ENCODE results near the gene CD7.

CD7 gene

DNA sequence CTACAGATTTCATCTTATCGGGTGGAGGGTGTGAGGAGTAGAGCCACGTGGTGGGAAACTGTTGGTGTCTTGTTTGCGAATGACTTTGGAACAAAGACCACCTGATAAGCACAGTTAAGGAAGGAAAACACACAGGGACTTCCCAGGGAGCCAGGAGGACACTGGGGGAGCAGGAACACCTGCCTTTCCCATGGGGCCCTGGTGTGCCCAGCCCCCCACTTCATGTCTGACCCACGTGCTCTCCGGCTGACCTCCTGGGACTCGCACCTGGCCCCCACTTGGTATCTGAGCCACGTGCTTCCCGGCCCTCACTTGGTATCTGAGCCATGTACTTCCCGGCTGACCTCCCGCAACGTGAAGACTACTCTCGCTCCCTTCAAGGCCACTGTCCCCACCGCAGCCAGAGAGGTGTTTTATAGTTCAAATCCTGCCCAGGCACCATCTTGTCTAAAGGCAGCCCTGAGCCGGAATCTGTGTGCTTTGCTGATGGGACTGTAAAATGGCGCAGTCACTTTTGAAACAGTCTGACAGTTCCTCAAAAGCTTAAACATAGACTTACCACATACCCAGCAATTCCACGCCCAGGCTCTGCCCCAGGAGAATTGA is 38.5 kb downstream of the CD7 start:
- Histone ChIP-seq H3K4me3 (ENCODE audit: low read depth, low read length) (no peak overlapping the region), H3K36me3 (ENCODE audit: control insufficient read depth, insufficient read depth, low read length) (no peaks in the 10 kb centered on the region), H3K4me1 (ENCODE audit: control insufficient read depth, insufficient read depth, low read length) (peaks cover 11% of the 10 kb centered on the region), H3K9ac (ENCODE audit: low read depth, low read length) (no peak overlapping the region), H3K9me3 (ENCODE audit: control insufficient read depth, insufficient read depth, low read length) (no peaks in the 10 kb centered on the region), H3K27ac (ENCODE audit: low read depth, low read length) (no peak overlapping the region), H3K27me3 (ENCODE audit: control insufficient read depth, insufficient read depth, low read length) (no peaks in the 10 kb centered on the region)

DNA sequence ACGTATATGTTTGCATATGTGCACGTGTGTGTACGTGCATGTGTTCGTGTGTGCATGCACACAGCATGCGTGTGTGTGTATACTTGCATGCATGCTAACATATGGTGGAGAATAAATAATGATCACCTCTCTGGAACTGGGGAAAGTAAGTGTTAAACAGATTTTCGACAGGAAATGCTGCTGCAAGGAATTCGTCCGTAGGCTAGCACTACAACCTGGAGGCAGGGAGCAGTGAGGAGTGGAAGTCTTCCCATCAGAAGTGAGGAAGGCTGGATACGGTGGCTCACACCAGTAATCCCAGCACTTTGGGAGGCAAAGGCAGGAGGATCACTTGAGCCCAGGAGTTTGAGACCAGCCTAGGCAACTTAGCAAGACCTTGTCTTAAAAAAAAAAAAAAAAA is 39.1 kb downstream of the CD7 start:
- Histone ChIP-seq H3K9me3 (ENCODE audit: control insufficient read depth, insufficient read depth, low read length) (no peaks in the 10 kb centered on the region), H3K9ac (ENCODE audit: low read depth, low read length) (no peak overlapping the region), H3K36me3 (ENCODE audit: control insufficient read depth, insufficient read depth, low read length) (no peaks in the 10 kb centered on the region), H3K27me3 (ENCODE audit: control insufficient read depth, insufficient read depth, low read length) (no peaks in the 10 kb centered on the region), H3K4me1 (ENCODE audit: control insufficient read depth, insufficient read depth, low read length) (peaks cover 13% of the 10 kb centered on the region), H3K27ac (ENCODE audit: low read depth, low read length) (no peak overlapping the region), H3K4me3 (ENCODE audit: low read depth, low read length) (no peak overlapping the region)

DNA sequence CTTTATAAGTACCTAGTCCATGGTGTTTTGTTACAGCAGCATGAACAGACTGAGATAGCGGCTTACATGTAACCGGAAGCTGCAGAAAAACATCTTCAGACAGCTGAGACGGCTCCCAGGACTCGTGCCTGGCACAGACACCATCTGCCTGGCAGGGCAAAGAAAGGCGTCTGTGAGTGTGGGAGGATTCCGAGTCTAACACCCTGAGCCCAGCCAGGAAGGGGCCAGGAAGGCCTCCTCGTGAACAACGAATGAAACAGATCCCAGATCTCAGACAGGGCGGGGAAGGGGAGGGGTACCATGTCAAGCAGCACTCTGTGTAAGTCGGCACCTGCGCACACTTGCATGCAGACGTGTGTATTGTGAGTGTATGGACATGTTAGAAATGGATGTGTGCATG is 39.6 kb downstream of the CD7 start:
- H3K9me3 ChIP-seq (ENCODE audit: control insufficient read depth, insufficient read depth, low read length) = no peaks in the 10 kb centered on the region
- peaks cover 13% of the 10 kb centered on the region for H3K4me1 ChIP-seq (ENCODE audit: control insufficient read depth, insufficient read depth, low read length)
- no peaks in the 10 kb centered on the region for H3K27me3 ChIP-seq (ENCODE audit: control insufficient read depth, insufficient read depth, low read length)
- no peak overlapping the region for H3K9ac ChIP-seq (ENCODE audit: low read depth, low read length)
- H3K27ac ChIP-seq (ENCODE audit: low read depth, low read length) = no peak overlapping the region
- no peaks in the 10 kb centered on the region for H3K36me3 ChIP-seq (ENCODE audit: control insufficient read depth, insufficient read depth, low read length)
- H3K4me3 ChIP-seq (ENCODE audit: low read depth, low read length) = no peak overlapping the region

DNA sequence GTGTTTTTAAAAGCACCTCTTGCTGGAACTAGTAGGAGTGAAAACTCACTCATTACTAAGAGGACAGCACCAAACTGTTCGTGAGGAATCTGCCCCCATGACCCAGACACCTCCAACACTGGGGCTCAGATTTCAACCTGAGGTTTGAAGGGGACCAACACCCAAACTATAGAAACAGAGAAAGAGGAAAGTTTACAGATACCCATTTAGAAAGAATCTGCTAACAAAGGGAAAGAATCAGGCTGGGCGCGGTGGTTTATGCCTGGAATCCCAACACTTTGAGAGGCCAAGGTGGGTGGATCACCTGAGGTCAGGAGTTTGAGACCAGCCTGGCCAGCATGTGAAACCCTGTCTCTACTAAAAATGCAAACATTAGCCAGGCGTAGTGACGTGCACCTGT is 40.5 kb downstream of the CD7 start:
- no peaks in the 10 kb centered on the region for H3K27me3 ChIP-seq (ENCODE audit: control insufficient read depth, insufficient read depth, low read length)
- H3K36me3 ChIP-seq (ENCODE audit: control insufficient read depth, insufficient read depth, low read length) = peaks cover under 1% of the 10 kb centered on the region
- H3K4me3 ChIP-seq (ENCODE audit: low read depth, low read length) = no peak overlapping the region
- H3K27ac ChIP-seq (ENCODE audit: low read depth, low read length) = no peak overlapping the region
- H3K4me1 ChIP-seq (ENCODE audit: control insufficient read depth, insufficient read depth, low read length) = peaks cover 13% of the 10 kb centered on the region
- H3K9ac ChIP-seq (ENCODE audit: low read depth, low read length) = no peak overlapping the region
- no peaks in the 10 kb centered on the region for H3K9me3 ChIP-seq (ENCODE audit: control insufficient read depth, insufficient read depth, low read length)

DNA sequence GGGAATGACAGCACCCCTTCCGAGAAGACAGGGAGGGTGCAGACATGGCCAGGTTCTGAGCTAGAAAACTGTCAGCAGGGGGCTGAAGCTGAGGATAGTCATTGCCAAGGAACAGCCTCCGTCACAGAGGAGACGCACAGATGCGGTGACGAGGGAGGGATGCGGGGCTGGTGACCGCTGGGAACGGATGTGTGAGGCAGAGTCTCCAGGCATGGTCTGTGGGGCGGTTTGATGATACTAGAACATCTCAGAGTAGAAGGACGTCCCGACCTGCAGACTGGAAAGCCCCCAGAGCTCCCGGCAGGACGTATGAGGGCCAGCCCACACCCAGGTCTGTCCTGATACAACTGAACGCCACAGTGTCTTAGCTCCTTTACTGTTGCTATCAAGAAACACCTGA is 42.1 kb downstream of the CD7 start:
- no peaks in the 10 kb centered on the region for H3K9me3 ChIP-seq (ENCODE audit: control insufficient read depth, insufficient read depth, low read length)
- peaks cover 15% of the 10 kb centered on the region for H3K36me3 ChIP-seq (ENCODE audit: control insufficient read depth, insufficient read depth, low read length)
- peaks cover 13% of the 10 kb centered on the region for H3K4me1 ChIP-seq (ENCODE audit: control insufficient read depth, insufficient read depth, low read length)
- H3K27ac ChIP-seq (ENCODE audit: low read depth, low read length) = no peak overlapping the region
- H3K27me3 ChIP-seq (ENCODE audit: control insufficient read depth, insufficient read depth, low read length) = no peaks in the 10 kb centered on the region
- no peak overlapping the region for H3K4me3 ChIP-seq (ENCODE audit: low read depth, low read length)
- H3K9ac ChIP-seq (ENCODE audit: low read depth, low read length) = no peak overlapping the region

DNA sequence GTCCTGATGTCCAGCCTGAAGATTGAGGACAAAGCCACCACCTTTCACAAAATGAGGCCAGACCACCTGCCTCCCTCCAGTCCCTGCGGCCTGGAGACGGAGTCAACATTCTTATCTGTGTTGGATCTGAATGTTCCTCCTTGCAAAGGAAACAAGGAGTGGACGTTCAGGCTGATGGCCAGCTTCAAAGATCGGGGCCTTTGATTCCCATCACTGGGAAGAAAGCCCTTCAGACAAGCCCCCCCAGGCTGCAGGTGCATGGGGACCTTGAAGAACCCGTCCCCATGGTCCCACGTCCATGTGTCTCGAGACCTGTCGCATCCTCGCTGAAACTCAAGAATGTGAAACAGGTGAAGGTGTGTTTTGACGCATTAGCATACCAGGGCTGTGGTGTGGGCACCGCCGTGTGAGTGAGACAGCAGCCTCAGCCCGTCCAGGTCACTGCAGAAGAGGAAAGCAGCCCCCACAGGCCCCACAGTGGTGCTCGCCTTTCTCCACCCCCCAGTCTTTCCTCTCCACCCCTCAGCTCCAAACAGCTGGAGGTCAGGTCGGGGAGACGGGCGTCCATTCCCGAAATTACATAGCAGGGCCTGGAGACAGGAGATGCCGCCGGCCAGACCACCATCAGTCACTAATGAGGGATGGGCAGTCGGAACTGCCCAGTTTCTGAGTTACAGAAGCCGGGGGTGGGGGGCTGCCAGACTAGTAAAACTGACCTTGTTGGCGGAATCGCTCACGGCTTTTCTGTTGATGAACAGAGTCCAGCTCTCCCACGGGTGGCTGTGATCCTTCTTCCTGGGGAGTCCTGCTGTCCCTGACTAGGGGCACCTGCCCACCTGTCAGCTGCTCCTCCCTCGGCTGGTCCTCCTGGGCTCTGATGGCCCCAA is 43.0 kb downstream of the CD7 start:
- Histone ChIP-seq H3K9ac (ENCODE audit: low read depth, low read length) (no peak overlapping the region), H3K27ac (ENCODE audit: low read depth, low read length) (no peak overlapping the region), H3K9me3 (ENCODE audit: control insufficient read depth, insufficient read depth, low read length) (no peaks in the 10 kb centered on the region), H3K4me3 (ENCODE audit: low read depth, low read length) (peak overlapping the region; percentile 75; the same call in 1 of the 2 replicates), H3K27me3 (ENCODE audit: control insufficient read depth, insufficient read depth, low read length) (no peaks in the 10 kb centered on the region), H3K4me1 (ENCODE audit: control insufficient read depth, insufficient read depth, low read length) (peaks cover 15% of the 10 kb centered on the region), H3K36me3 (ENCODE audit: control insufficient read depth, insufficient read depth, low read length) (peaks cover 25% of the 10 kb centered on the region)

DNA sequence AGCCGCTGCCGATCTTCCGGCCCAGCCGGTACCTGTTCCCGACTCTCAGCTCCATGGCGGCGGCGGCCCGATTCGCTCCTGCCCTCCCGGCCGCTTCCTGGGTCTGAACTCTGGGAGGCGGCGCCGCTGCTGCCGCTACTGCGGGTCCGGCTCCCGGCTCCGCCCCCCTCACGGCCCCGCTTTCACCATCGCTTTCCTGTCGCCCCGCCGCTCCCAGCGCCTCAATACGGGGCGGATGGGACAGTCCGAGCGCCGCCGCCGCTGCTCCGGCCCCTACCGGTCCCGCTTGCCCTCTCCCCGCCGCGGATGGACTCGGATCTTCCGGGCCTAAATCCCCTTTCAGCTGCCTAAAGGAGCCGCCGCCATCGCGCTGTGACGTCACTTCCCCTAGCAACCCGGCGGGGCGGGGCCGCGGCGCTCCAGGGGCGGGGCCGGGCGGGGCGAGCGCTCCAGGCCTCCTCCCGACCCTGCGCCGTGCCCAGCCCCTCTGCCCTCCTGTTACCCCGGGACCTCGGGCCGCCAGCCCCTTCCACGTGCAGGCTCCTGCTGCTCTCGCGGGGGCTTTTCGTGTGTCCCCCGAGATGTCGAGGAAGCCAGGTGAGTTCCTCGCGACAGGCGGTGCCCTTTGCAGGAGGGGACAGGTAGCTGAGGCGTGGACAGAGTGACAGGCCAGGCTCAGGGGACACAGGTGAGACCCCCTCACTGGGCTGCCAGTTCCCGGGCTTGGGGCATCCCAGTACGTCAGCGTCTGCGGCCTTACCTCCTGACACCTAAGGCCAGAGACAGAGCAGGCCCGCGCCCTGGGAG is 43.9 kb downstream of the CD7 start, which contains the start of gene CSNK1D:
Gene CSNK1D, minus strand, starts transcription at position 374 of the 807 bp plus-strand sequence. Its CDS starts 319 bp downstream, at position 55.
- H3K9me3 ChIP-seq (ENCODE audit: control insufficient read depth, insufficient read depth, low read length) = no peaks in the 10 kb centered on the region
- peaks cover 30% of the 10 kb centered on the region for H3K36me3 ChIP-seq (ENCODE audit: control insufficient read depth, insufficient read depth, low read length)
- H3K9ac ChIP-seq (ENCODE audit: low read depth, low read length) = peak within 1 kb of the TSS; percentile 86
- H3K27ac ChIP-seq (ENCODE audit: low read depth, low read length) = peak within 1 kb of the TSS; percentile 97
- peak within 1 kb of the TSS; percentile 95 for H3K4me3 ChIP-seq (ENCODE audit: low read depth, low read length)
- H3K4me1 ChIP-seq (ENCODE audit: control insufficient read depth, insufficient read depth, low read length) = peaks cover 20% of the 10 kb centered on the region
- H3K27me3 ChIP-seq (ENCODE audit: control insufficient read depth, insufficient read depth, low read length) = no peaks in the 10 kb centered on the region

DNA sequence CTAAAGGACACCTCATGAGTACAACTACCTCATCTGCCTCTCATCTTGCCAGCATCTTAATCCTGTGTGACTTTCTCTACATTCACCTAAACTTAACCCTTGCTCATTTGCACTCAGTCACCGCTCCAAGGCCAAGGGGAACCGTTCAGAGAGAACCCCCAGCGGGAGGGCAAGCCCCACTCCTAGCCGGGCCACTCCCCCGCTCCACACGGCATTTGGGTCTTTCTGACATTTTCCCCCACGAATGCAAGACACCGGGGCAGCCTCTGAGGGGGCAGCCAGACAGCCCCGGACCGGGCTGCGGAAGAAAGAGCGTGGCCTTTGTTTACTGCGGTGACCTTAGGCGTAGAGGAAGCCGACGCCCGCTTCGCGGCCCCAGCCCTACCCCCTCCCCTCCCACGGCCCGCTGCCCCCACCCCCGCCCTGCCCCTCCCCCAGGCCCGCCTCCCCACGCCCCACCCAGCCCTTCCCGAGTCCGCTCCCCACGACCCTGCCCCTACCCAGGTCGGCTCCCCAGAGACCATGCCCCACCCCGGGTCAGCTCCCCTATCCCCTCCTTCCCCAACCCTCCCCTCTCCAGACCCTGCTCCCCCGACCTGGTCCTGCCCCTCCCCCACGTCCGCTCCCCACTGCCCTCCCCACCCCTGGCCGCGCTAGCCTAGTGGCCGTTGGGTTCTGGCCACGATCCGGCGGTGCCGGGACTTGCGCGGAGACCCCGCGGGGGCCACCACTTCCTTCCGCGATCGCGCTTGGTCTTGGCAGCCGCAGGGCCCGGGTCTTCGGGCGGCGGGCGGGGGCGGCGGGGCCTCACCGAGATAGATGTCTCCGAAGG is 44.7 kb downstream of the CD7 start:
- Histone ChIP-seq H3K27ac (ENCODE audit: low read depth, low read length) (peak overlapping the region; percentile 97), H3K9ac (ENCODE audit: low read depth, low read length) (peak overlapping the region; percentile 86), H3K36me3 (ENCODE audit: control insufficient read depth, insufficient read depth, low read length) (peaks cover 38% of the 10 kb centered on the region), H3K9me3 (ENCODE audit: control insufficient read depth, insufficient read depth, low read length) (no peaks in the 10 kb centered on the region), H3K4me1 (ENCODE audit: control insufficient read depth, insufficient read depth, low read length) (peaks cover 23% of the 10 kb centered on the region), H3K4me3 (ENCODE audit: low read depth, low read length) (peak overlapping the region; percentile 95), H3K27me3 (ENCODE audit: control insufficient read depth, insufficient read depth, low read length) (no peaks in the 10 kb centered on the region)

DNA sequence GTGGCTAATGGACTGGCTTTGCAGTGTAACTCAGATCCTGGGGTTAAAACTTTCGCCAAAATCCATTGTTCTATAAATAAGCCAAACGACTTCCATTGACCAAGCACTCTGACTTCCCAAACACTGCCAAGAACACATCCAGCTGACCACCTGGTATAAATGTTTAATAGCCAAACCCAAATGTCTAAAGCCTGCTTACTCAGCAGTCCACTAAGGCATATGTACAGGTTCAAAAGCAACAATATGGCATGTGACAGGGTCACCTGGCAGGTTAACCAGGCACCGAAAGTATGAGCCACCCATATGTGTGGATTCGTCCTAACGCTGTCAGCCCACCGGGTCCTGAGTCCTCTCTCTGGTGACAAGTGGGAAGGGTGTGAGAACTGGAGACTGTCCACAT is 46.0 kb downstream of the CD7 start:
- Histone ChIP-seq H3K36me3 (ENCODE audit: control insufficient read depth, insufficient read depth, low read length) (peaks cover 46% of the 10 kb centered on the region), H3K4me1 (ENCODE audit: control insufficient read depth, insufficient read depth, low read length) (peaks cover 19% of the 10 kb centered on the region; the same call in 1 of the 2 replicates), H3K9ac (ENCODE audit: low read depth, low read length) (no peak overlapping the region), H3K4me3 (ENCODE audit: low read depth, low read length) (no peak overlapping the region), H3K9me3 (ENCODE audit: control insufficient read depth, insufficient read depth, low read length) (no peaks in the 10 kb centered on the region), H3K27me3 (ENCODE audit: control insufficient read depth, insufficient read depth, low read length) (no peaks in the 10 kb centered on the region), H3K27ac (ENCODE audit: low read depth, low read length) (no peak overlapping the region)

DNA sequence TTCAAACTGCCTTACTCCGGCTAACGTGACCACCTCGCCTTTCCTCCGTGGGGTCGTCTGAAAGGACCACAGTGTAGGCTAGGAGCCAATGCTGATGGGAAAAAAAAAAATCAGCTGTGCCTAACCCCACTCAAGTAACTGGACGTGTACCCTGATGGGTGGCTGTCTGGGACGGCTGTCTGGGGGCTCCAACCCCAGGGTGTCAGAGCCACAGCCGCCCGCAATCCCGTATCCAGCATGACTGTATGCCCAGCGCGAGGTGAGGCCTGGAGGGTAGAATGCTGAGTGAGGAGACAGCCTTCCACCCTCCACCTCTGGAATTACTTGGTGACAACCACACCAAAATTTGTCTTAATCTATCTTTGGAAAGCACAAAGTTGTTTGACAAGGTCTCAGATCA is 46.8 kb downstream of the CD7 start:
- no peaks in the 10 kb centered on the region for H3K9me3 ChIP-seq (ENCODE audit: control insufficient read depth, insufficient read depth, low read length)
- H3K36me3 ChIP-seq (ENCODE audit: control insufficient read depth, insufficient read depth, low read length) = peaks cover 54% of the 10 kb centered on the region
- H3K4me3 ChIP-seq (ENCODE audit: low read depth, low read length) = no peak overlapping the region
- H3K9ac ChIP-seq (ENCODE audit: low read depth, low read length) = no peak overlapping the region
- peaks cover 19% of the 10 kb centered on the region; the same call in 1 of the 2 replicates for H3K4me1 ChIP-seq (ENCODE audit: control insufficient read depth, insufficient read depth, low read length)
- no peak overlapping the region for H3K27ac ChIP-seq (ENCODE audit: low read depth, low read length)
- H3K27me3 ChIP-seq (ENCODE audit: control insufficient read depth, insufficient read depth, low read length) = no peaks in the 10 kb centered on the region
